Measurements from ENCODE around the gene KCNK3. TPM values are rescaled to one million over a fixed set of nuclear protein-coding genes. Genes with fewer than 3 reads are reported as not detected.

KCNK3 gene
- total and polyA plus RNA-seq, 11 donors = 0.61 to 12.2 (median 2.1) TPM

DNA sequence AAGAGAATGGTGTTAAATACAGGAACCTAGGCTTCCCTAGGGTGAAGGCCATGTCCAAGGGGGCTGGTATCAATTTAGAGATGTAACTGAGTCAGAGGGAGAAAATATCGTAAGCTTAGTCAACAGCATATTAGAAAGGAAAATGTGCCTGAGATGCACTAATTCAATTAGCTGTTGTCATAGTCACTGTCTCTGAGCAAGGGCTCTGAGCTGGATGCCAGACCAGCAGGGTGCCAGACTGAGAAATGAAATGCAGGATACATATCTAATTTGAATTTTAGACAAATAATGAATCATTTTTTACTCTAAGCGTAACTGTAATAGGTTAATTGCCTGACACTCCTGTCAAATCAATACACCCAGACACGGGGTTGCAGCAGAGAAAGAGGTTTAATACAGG, 60.1 kb downstream of the KCNK3 start:
- Histone ChIP-seq H3K4me3 (no peak overlapping the region), H3K4me1 (peaks cover 0 to 5% (median 2%) of the 10 kb centered on the region in 12 donors), H3K27me3 (no peaks in the 10 kb centered on the region), H3K27ac (no peak overlapping the region), H3K36me3 (no peaks in the 10 kb centered on the region), H3K9me3 (no peaks in the 10 kb centered on the region)
- WGBS, 4 donors = 85 to 90% (median 86%) methylated on average over 3 of the region's 3 CpGs
- no peak for ATAC-seq
- DNase-seq = no peak
- TF ChIP-seq, protein P1, sequence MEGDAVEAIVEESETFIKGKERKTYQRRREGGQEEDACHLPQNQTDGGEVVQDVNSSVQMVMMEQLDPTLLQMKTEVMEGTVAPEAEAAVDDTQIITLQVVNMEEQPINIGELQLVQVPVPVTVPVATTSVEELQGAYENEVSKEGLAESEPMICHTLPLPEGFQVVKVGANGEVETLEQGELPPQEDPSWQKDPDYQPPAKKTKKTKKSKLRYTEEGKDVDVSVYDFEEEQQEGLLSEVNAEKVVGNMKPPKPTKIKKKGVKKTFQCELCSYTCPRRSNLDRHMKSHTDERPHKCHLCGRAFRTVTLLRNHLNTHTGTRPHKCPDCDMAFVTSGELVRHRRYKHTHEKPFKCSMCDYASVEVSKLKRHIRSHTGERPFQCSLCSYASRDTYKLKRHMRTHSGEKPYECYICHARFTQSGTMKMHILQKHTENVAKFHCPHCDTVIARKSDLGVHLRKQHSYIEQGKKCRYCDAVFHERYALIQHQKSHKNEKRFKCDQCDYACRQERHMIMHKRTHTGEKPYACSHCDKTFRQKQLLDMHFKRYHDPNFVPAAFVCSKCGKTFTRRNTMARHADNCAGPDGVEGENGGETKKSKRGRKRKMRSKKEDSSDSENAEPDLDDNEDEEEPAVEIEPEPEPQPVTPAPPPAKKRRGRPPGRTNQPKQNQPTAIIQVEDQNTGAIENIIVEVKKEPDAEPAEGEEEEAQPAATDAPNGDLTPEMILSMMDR (IDR thresholded peaks at IDR 0.05) = no peak
- TF ChIP-seq POLR2A (IDR thresholded peaks at IDR 0.05) = no peak
- intact Hi-C loops (cut with DNase I) = no loop called here

DNA sequence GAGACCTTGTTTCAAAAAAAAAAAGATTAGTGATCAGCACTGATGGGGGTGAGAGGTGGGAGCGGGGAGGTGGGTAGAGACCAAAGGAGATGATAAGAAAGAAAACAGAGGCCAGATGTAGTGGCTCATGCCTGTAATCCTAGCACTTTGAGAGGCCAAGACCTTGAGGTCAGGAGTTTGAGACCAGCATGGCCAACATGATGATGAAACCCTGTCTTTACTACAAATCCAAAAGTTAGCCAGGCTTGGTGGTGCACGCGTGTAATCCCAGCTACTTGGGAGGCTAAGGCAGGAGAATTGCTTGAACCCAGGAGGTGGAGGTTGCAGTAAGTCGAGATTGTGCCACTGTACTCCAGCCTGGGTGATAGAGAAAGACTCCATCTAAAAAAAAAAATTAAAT, 62.0 kb downstream of the KCNK3 start:
- no peak overlapping the region for H3K4me3 ChIP-seq
- H3K4me1 ChIP-seq = peaks cover 0 to 17% (median 10%) of the 10 kb centered on the region in 12 donors
- TF ChIP-seq, protein P1 (IDR thresholded peaks at IDR 0.05) = no peak
- TF ChIP-seq POLR2A (IDR thresholded peaks at IDR 0.05) = no peak
- H3K9me3 ChIP-seq = no peaks in the 10 kb centered on the region
- intact Hi-C loops (cut with DNase I) = no loop called here
- H3K27ac ChIP-seq = no peak overlapping the region
- no peaks in the 10 kb centered on the region for H3K36me3 ChIP-seq
- 93 to 100% (median 96%) methylated on average over 4 of the region's 4 CpGs for WGBS, 4 donors
- ATAC-seq = no peak
- DNase-seq = no peak
- no peaks in the 10 kb centered on the region for H3K27me3 ChIP-seq

DNA sequence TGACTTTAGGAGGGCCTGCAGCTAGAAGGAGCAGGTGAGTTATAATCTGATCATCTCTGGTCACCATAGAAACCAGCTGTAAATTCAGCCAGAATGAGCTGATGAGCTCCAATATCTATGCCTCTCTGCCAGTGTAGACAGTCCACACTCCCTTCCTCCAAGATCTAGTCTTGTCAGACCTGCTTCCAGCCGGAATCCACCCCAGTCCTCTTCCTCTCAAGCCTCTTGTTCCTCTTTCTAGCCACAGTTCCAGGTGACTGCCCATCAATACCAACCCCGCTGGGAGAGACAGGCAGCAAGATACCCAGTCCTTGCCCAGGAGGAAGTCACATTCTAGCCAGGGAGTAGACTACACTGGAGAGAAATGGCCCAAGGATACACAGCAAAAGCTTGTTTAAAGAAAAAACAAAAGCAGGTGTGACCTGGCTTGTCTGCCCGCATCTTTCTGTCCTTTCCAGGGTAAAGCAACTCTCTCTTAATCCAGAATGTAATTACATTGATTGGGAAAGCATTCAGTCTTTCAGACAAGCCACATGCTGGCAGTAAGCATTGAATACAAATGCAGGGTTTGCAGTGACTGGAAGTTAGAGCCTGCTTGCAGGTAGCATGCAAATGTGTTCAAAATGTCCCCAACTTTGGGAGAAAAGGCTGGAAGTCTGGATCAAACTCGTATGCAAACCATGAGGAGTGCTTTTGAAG, 62.6 kb downstream of the KCNK3 start:
- Histone ChIP-seq H3K9me3 (no peaks in the 10 kb centered on the region), H3K27me3 (no peaks in the 10 kb centered on the region), H3K4me3 (no peak overlapping the region), H3K4me1 (peaks cover 0 to 17% (median 10%) of the 10 kb centered on the region in 12 donors), H3K36me3 (no peaks in the 10 kb centered on the region), H3K27ac (no peak overlapping the region)
- WGBS, 4 donors = 80 to 86% (median 86%) methylated on average over 4 of the region's 4 CpGs
- ATAC-seq (no peak), DNase-seq (no peak)
- TF ChIP-seq POLR2A (IDR thresholded peaks at IDR 0.05) = no peak
- TF ChIP-seq, protein P1 (IDR thresholded peaks at IDR 0.05) = no peak
- intact Hi-C loops (cut with DNase I) = no loop called here

DNA sequence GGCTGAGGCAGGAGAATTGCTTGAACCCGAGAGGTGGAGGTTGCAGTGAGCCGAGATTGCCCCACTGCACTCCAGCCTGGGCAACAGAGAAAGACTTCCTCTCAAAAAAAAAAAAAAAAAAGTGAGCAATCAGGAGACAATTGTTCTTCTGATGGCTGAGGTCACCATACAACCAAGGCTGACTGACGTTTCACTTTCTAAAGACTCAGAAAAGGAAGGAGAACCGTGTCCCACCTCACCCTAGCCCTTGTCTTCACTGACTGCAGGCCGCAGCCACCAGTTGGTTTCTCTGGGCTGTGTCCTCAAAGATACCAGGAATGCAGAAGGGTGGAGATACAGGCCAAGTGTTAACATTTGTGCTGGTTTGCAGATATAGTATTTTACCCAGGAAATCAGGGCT, 63.8 kb downstream of the KCNK3 start:
- WGBS, 4 donors = 58 to 77% (median 70%) methylated on average over 5 of the region's 5 CpGs
- Histone ChIP-seq H3K27me3 (no peaks in the 10 kb centered on the region), H3K27ac (peak overlapping the region in 3 of 12 donors; percentile 6 to 85 (median 22)), H3K36me3 (no peaks in the 10 kb centered on the region), H3K4me3 (no peak overlapping the region), H3K9me3 (no peaks in the 10 kb centered on the region), H3K4me1 (peaks cover 0 to 17% (median 10%) of the 10 kb centered on the region in 12 donors)
- DNase-seq (no peak), ATAC-seq (peak in 1 of 4 donors; percentile 51)
- TF ChIP-seq POLR2A (IDR thresholded peaks at IDR 0.05) = no peak
- TF ChIP-seq, protein P1 (IDR thresholded peaks at IDR 0.05) = no peak
- intact Hi-C loops (cut with DNase I) = no loop called here
